Measurements from ENCODE around the gene ZDHHC24.

GRCh38 chr11:66531841-66532240 is 14.0 kb downstream of the ZDHHC24 start:
- TF ChIP-seq CTCF (conservative IDR thresholded peaks at IDR 0.05; ENCODE audit: low read length) (no peak), EZH2phosphoT487 (IDR thresholded peaks at IDR 0.05; ENCODE audit: borderline replicate concordance) (no peak)

Data from Loucy (cell line).